ENCODE measurements around the gene ISM1.

Gene ISM1

GRCh38 chr20:13342469-13343242 lies 121.6 kb downstream of the ISM1 start:
- in situ Hi-C loops (cut with HindIII; ENCODE audit: low sequenced_read_pairs): no loop called here
- no peak for DNase-seq (ENCODE audit: low read depth)
- TF ChIP-seq, protein P1, sequence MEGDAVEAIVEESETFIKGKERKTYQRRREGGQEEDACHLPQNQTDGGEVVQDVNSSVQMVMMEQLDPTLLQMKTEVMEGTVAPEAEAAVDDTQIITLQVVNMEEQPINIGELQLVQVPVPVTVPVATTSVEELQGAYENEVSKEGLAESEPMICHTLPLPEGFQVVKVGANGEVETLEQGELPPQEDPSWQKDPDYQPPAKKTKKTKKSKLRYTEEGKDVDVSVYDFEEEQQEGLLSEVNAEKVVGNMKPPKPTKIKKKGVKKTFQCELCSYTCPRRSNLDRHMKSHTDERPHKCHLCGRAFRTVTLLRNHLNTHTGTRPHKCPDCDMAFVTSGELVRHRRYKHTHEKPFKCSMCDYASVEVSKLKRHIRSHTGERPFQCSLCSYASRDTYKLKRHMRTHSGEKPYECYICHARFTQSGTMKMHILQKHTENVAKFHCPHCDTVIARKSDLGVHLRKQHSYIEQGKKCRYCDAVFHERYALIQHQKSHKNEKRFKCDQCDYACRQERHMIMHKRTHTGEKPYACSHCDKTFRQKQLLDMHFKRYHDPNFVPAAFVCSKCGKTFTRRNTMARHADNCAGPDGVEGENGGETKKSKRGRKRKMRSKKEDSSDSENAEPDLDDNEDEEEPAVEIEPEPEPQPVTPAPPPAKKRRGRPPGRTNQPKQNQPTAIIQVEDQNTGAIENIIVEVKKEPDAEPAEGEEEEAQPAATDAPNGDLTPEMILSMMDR (IDR thresholded peaks at IDR 0.05; ENCODE audit: low read depth, low read length, missing control alignments): no peak
- no peak overlapping the region for H3K4me3 ChIP-seq (ENCODE audit: low read depth, low read length)

DNA sequence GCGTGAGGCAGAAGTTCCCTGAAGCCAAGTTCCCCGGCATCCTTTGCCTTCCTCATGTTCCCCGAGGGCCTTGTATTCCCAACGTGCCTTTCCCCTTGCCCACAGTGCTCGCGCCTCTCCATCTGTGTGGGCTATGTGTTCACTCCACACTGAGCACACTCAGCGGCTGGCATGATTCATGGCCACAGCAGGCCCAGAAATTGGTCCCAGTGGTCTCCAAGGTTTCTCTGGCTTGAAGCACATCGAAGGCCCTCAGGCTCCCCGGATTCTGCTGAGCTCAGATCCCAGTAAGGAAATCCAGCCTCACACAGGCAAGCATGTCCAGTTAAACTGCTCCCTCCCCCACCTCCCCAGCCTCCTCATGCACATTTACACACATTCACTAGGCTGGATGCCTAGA lies 123.6 kb downstream of the ISM1 start:
- in situ Hi-C loops (cut with HindIII; ENCODE audit: low sequenced_read_pairs): no loop called here
- no peak overlapping the region for H3K4me3 ChIP-seq (ENCODE audit: low read depth, low read length)
- no peak for DNase-seq (ENCODE audit: low read depth)
- TF ChIP-seq, protein P1 (IDR thresholded peaks at IDR 0.05; ENCODE audit: low read depth, low read length, missing control alignments): no peak

DNA sequence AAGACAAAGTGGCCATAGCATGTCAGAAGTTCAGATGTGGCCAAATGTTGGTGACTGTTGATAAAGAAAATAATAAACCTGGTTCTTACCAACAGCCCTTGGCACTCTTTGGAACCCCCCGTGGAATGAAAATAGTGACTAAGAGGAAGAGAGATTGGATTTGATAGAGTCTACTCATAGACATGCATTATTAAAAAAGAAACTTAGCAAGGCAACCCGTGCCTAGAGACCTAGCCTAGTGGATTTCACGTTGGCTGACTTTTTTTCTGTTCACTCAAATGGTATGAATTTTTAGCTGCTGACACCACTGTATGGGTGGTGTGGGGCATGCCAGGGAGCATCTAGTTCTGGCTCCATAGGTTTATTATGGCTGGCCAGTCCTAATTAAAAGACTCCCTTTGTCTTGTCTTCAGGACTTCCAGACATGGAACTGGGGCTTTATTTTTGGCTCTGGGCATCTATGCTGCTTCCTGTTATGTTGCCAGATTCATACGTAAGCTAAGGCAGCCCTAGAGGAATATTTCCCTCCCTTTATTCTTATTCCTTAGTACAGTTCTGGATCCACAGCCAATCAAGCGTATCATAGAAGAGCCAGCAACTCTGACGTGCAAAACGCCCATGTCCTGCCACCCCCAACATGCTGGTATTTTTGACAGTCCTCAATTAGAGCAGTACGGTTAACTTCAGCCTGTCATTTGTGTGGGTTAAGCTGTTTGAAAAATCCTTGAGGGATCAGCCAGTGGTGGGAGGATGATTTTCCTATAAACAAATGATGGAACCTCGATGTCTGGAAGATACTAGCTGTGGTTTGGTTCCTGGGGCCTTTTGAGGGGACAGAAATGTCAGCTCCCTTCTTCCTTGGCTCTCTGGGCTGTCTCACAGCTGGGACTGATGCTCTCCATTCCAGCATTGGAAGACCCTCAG lies 127.5 kb downstream of the ISM1 start:
- DNase-seq (ENCODE audit: low read depth): no peak
- in situ Hi-C loops (cut with HindIII; ENCODE audit: low sequenced_read_pairs): no loop called here
- TF ChIP-seq, protein P1 (IDR thresholded peaks at IDR 0.05; ENCODE audit: low read depth, low read length, missing control alignments): no peak
- H3K4me3 ChIP-seq (ENCODE audit: low read depth, low read length): no peak overlapping the region

DNA sequence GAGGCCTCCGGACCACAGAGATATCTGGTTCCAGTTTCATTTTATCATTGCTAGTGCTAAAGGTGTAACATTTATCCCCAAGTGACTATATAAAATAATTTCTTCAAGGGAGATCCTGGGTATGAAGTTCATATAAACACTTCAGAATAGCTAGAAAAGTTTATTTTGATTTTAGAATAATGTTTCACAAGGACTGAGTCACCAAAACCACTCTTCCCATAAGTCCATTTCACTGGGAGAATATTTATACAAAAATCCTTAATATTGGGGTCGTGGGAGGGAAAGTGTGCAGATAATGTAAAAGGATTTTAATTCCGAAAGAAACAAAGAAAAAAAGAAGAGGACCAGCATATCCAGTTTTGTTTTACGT lies 128.1 kb downstream of the ISM1 start:
- in situ Hi-C loops (cut with HindIII; ENCODE audit: low sequenced_read_pairs): no loop called here
- DNase-seq (ENCODE audit: low read depth): no peak
- TF ChIP-seq, protein P1 (IDR thresholded peaks at IDR 0.05; ENCODE audit: low read depth, low read length, missing control alignments): no peak

More for the DNA sequence above, 128.1 kb downstream of the ISM1 start:
- H3K4me3 ChIP-seq (ENCODE audit: low read depth, low read length): no peak overlapping the region
